ENCODE measurements around the gene ISCA2.
"Not testable (repeated sequence)": the region's sequence is repeated elsewhere in the genome, so short reads cannot be mapped to it uniquely, and the experiment has no call there.

Gene ISCA2, protein sequence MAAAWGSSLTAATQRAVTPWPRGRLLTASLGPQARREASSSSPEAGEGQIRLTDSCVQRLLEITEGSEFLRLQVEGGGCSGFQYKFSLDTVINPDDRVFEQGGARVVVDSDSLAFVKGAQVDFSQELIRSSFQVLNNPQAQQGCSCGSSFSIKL

GRCh38 chr14:74493343-74494261 is at the start of gene ISCA2:
Gene ISCA2, plus strand, starts transcription at chr14:74493765. Its CDS starts 10 bp downstream, at chr14:74493775.
- peak; percentile 99 for DNase-seq (ENCODE audit: low spot score)
- TF ChIP-seq, protein P1, sequence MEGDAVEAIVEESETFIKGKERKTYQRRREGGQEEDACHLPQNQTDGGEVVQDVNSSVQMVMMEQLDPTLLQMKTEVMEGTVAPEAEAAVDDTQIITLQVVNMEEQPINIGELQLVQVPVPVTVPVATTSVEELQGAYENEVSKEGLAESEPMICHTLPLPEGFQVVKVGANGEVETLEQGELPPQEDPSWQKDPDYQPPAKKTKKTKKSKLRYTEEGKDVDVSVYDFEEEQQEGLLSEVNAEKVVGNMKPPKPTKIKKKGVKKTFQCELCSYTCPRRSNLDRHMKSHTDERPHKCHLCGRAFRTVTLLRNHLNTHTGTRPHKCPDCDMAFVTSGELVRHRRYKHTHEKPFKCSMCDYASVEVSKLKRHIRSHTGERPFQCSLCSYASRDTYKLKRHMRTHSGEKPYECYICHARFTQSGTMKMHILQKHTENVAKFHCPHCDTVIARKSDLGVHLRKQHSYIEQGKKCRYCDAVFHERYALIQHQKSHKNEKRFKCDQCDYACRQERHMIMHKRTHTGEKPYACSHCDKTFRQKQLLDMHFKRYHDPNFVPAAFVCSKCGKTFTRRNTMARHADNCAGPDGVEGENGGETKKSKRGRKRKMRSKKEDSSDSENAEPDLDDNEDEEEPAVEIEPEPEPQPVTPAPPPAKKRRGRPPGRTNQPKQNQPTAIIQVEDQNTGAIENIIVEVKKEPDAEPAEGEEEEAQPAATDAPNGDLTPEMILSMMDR (IDR thresholded peaks at IDR 0.05; ENCODE audit: borderline replicate concordance, control extremely low read depth, extremely low read depth, insufficient read depth, missing control alignments) = no peak
- in situ Hi-C loops (cut with MboI; ENCODE audit: low sequenced_read_pairs, unreplicated experiment) = no loop called here

DNA sequence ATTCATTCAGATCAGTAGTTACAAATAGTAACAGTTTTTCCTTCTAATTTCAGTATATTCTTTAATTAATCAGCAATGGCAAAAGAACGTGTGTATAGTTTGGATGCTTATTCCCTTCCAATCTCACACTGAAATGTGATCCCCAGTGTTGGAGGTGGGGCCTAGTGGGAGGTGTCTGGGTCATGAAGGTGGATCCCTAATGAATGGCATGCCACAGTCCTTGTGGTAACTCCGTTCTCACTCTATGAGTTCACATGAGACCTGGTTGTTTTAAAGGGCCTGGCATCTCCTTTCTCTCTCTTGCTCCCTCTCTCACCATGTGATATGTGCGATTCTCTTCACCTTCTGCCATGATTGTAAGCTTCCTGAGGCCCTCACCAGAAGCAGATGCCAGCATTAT is 48.7 kb upstream of the ISCA2 start:
- no peak for DNase-seq (ENCODE audit: low spot score)
- TF ChIP-seq, protein P1 (IDR thresholded peaks at IDR 0.05; ENCODE audit: borderline replicate concordance, control extremely low read depth, extremely low read depth, insufficient read depth, missing control alignments) = no peak
- in situ Hi-C loops (cut with MboI; ENCODE audit: low sequenced_read_pairs, unreplicated experiment) = no loop called here

GRCh38 chr14:74454397-74454796 is 39.2 kb upstream of the ISCA2 start:
- in situ Hi-C loops (cut with MboI; ENCODE audit: low sequenced_read_pairs, unreplicated experiment) = not testable (repeated sequence)

GRCh38 chr14:74456684-74457564 is 36.6 kb upstream of the ISCA2 start:
- TF ChIP-seq, protein P1 (IDR thresholded peaks at IDR 0.05; ENCODE audit: borderline replicate concordance, control extremely low read depth, extremely low read depth, insufficient read depth, missing control alignments) = no peak
- in situ Hi-C loops (cut with MboI; ENCODE audit: low sequenced_read_pairs, unreplicated experiment) = no loop called here
- no peak for DNase-seq (ENCODE audit: low spot score)

More at GRCh38 chr14:74454397-74454796, 39.2 kb upstream of the ISCA2 start:
- DNase-seq (ENCODE audit: low spot score) = not testable (repeated sequence)

DNA sequence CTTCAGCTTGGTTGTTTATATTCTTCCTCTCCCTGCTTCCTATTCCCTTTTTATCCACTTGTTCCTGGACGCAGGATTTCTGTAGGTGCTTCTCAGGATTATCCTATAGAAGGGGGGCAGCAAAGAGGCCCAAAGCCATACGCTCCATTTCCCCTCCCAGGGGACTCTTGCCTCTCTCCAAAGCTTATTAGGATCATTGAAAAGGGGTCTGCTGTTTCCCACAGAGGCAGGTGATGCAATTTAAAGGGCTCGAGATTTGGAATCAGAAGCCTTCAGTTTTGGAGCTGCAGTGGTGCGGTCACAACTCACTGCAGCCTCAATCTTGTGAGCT is 36.0 kb upstream of the ISCA2 start:
- DNase-seq (ENCODE audit: low spot score) = no peak
- in situ Hi-C loops (cut with MboI; ENCODE audit: low sequenced_read_pairs, unreplicated experiment) = no loop called here
- TF ChIP-seq, protein P1 (IDR thresholded peaks at IDR 0.05; ENCODE audit: borderline replicate concordance, control extremely low read depth, extremely low read depth, insufficient read depth, missing control alignments) = no peak

GRCh38 chr14:74459289-74459946 is 34.1 kb upstream of the ISCA2 start:
- TF ChIP-seq, protein P1 (IDR thresholded peaks at IDR 0.05; ENCODE audit: borderline replicate concordance, control extremely low read depth, extremely low read depth, insufficient read depth, missing control alignments) = peak; percentile 42
- peak; percentile 64 for DNase-seq (ENCODE audit: low spot score)
- in situ Hi-C loops (cut with MboI; ENCODE audit: low sequenced_read_pairs, unreplicated experiment) = no loop called here

Data from GM13976 (cell line).